ENCODE measurements around the gene STPG1. TPM values are rescaled to one million over a fixed set of nuclear protein-coding genes. Genes with fewer than 3 reads are reported as not detected.

The STPG1 gene
- total RNA-seq, 1 donor from 2014 or later, result 5.3 TPM

- DNase-seq (ENCODE audit: low read depth), result no peak
- no peak for FAIRE-seq
- Histone ChIP-seq H3K4me3 (ENCODE audit: low read depth, low read length) (no peak overlapping the region), H3K27me3 (ENCODE audit: control insufficient read depth, insufficient read depth, low read length) (no peaks in the 10 kb centered on the region), H3K36me3 (ENCODE audit: control insufficient read depth, insufficient read depth, low read length) (no peaks in the 10 kb centered on the region)
- no peak for TF ChIP-seq CTCF (IDR thresholded peaks at IDR 0.05; ENCODE audit: insufficient read depth, low read length, severe bottlenecking)
Measured at GRCh38 chr1:24381256-24381655, 32.3 kb downstream of the STPG1 start.

- H3K27me3 ChIP-seq (ENCODE audit: control insufficient read depth, insufficient read depth, low read length), result no peaks in the 10 kb centered on the region
- DNase-seq (ENCODE audit: low read depth), result no peak
- no peak overlapping the region for H3K4me3 ChIP-seq (ENCODE audit: low read depth, low read length)
- no peaks in the 10 kb centered on the region for H3K36me3 ChIP-seq (ENCODE audit: control insufficient read depth, insufficient read depth, low read length)
- FAIRE-seq, result no peak
- no peak for TF ChIP-seq CTCF (IDR thresholded peaks at IDR 0.05; ENCODE audit: insufficient read depth, low read length, severe bottlenecking)
Measured at GRCh38 chr1:24380508-24380907, 33.1 kb downstream of the STPG1 start.

GRCh38 chr1:24379733-24380315 lies 33.8 kb downstream of the STPG1 start:
- Histone ChIP-seq H3K36me3 (ENCODE audit: control insufficient read depth, insufficient read depth, low read length) (no peaks in the 10 kb centered on the region), H3K4me3 (ENCODE audit: low read depth, low read length) (no peak overlapping the region), H3K27me3 (ENCODE audit: control insufficient read depth, insufficient read depth, low read length) (no peaks in the 10 kb centered on the region)
- DNase-seq (ENCODE audit: low read depth) (peak; percentile 99), FAIRE-seq (peak; percentile 94)
- TF ChIP-seq CTCF (IDR thresholded peaks at IDR 0.05; ENCODE audit: insufficient read depth, low read length, severe bottlenecking), result no peak

GRCh38 chr1:24374891-24375786 lies 38.4 kb downstream of the STPG1 start:
- Histone ChIP-seq H3K27me3 (ENCODE audit: control insufficient read depth, insufficient read depth, low read length) (no peaks in the 10 kb centered on the region), H3K4me3 (ENCODE audit: low read depth, low read length) (no peak overlapping the region), H3K36me3 (ENCODE audit: control insufficient read depth, insufficient read depth, low read length) (no peaks in the 10 kb centered on the region)
- no peak for FAIRE-seq
- TF ChIP-seq CTCF (IDR thresholded peaks at IDR 0.05; ENCODE audit: insufficient read depth, low read length, severe bottlenecking), result no peak
- peak; percentile 90 for DNase-seq (ENCODE audit: low read depth)

GRCh38 chr1:24373710-24374109 lies 39.9 kb downstream of the STPG1 start:
- DNase-seq (ENCODE audit: low read depth), result peak; percentile 83
- no peak overlapping the region for H3K4me3 ChIP-seq (ENCODE audit: low read depth, low read length)
- TF ChIP-seq CTCF (IDR thresholded peaks at IDR 0.05; ENCODE audit: insufficient read depth, low read length, severe bottlenecking), result no peak
- FAIRE-seq, result no peak
- H3K36me3 ChIP-seq (ENCODE audit: control insufficient read depth, insufficient read depth, low read length), result peaks cover 2% of the 10 kb centered on the region
- H3K27me3 ChIP-seq (ENCODE audit: control insufficient read depth, insufficient read depth, low read length), result no peaks in the 10 kb centered on the region

Data from bronchial epithelial cell (primary cell).